ENCODE measurements around the gene FASTKD3.

FASTKD3 gene

DNA sequence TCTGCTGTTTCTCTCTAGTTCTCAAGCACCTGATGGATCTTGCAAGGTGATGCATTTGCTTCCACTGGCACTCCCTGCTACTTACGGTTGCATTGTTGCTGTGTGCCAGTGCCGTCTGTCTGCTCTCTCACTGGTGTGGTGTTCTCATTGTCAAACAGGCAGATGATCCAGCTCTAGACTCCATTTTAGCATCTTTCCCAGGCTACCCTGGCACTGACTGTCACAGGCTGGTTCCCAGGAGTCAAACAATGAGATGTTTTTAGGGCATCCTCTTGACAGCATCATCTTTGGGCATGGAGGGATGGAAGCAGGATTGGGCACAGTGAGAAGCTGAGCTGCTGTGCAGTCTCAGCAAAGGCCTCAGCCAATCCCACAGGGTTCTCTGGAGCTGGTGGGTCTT is 13.0 kb upstream of the FASTKD3 start:
- no peak for DNase-seq (ENCODE audit: low read depth in 2 of 2, low spot score in 1 of 2)

DNA sequence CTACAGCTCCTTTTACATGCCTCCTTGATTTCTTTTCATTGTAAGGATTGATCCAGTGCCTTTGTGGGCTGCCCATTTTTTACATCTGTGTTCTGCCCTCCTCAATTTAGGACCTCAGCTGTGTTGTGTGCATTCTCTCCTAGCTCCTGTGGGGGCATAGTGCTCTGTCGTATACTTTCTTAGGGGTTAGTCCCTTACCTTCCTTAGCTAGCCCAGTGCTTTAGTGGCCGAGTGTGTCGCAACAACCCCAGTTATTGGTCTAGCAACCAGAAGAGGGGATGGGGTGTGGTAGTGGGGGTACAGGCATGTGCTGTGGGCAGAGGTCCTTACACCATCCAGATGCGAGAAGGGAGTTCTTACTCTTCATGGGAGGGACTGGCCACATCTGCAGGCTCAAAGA is 12.3 kb upstream of the FASTKD3 start:
- no peak for DNase-seq (ENCODE audit: low read depth in 2 of 2, low spot score in 1 of 2)

DNA sequence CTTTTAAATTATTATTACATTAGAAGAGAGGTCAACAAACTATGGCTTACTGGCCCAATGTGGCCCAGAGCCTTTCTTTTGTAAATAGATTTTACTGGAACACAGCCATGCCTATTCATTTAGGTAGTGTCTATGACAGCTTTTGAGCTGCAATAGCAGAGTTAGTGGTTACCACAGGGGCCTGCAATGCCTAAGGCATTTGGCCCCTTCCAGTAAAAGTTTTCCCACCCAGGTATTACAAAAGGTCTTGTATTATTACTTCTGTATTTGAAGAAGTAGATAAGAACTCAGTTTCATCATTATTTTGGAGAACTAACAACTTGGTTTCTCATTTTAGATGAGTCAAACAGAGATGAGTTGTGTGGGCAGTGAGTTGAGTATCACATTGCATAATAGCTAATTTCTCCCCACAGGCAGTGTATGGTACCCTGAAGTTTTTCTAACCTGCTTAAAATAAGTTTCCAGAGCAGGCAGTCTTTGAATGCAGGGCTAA is 9.6 kb upstream of the FASTKD3 start:
- no peak for DNase-seq (ENCODE audit: low read depth in 2 of 2, low spot score in 1 of 2)

DNA sequence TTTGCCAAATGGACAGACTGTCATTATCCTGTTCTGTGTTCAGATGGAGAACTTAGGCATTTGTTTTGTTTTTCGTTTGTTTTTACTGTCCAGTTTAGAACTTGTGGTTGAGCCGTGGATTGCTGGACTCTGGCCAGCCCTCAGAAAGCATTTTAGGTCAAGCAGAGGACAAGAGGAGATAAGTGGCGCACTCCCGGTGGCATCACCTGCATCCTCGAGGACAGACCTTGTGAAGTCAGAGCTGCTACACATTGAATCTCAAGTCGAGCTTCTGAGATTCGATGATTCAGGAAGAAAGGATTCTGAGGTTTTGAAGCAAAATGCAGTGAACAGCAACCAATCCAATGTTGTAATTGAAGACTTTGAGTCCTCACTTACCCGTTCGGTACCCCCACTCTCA is 9.0 kb upstream of the FASTKD3 start:
- no peak for DNase-seq (ENCODE audit: low read depth in 2 of 2, low spot score in 1 of 2)

DNA sequence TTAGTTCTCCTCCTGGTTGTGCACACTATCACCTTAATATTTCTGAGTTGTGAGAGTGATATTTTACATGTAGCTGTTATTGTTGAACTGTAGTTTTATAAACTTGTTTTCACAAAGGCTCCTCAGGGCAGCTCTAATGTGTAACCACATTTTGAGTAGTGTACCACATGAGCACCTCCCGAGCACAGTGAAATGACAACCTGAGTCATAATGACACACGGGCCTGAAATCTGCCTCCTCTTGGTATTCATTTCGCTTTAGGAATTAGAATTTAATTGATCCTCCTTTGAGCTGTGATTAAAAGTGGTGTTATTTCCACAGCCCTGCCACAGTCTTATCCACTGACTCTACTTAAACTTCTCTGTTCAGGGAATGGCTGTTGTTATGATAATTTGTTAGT is 8.0 kb upstream of the FASTKD3 start:
- no peak for DNase-seq (ENCODE audit: low read depth in 2 of 2, low spot score in 1 of 2)

DNA sequence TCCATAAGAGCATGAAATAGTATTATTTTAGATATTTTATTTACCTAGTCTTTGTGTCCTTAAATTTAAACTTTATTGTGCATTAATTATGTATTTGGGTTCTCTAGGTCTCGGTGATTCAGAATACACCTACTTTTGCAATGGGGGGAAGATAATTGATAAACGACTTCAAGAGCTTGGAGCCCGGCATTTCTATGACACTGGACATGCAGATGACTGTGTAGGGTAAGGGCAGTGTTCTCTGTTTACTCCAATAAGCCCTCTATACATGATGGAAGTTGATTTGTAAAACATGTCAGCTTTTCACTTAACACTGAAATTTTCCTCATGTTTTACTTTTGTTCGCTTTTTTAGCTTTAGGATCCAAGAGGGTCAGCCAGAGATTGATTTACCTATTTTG is 6.3 kb upstream of the FASTKD3 start:
- no peak for DNase-seq (ENCODE audit: low read depth in 2 of 2, low spot score in 1 of 2)

DNA sequence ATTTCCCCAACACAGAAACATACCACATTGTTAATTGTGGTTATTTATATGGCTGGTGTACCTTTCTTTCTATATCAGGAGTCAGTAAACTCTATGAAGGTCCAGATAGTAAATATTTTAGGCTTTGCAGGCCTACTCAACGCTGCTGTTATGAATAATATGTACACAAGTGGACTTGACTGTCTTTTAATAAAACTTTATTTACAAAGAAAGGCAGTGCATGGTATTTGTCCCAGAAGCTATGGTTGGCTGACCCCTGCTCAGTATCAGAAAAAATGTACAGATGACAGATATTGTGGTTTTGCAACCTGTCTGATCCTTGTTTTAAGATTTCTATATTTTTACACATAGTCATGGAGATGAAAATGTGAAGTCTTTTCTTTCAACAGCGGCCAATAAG is 5.8 kb upstream of the FASTKD3 start:
- DNase-seq (ENCODE audit: low read depth in 2 of 2, low spot score in 1 of 2): no peak

GRCh38 chr5:7873216-7873615 is 4.4 kb upstream of the FASTKD3 start:
- no peak for DNase-seq (ENCODE audit: low read depth in 2 of 2, low spot score in 1 of 2)

- no peak for DNase-seq (ENCODE audit: low read depth in 2 of 2, low spot score in 1 of 2)
Observed at GRCh38 chr5:7872517-7873130, 3.8 kb upstream of the FASTKD3 start.

DNA sequence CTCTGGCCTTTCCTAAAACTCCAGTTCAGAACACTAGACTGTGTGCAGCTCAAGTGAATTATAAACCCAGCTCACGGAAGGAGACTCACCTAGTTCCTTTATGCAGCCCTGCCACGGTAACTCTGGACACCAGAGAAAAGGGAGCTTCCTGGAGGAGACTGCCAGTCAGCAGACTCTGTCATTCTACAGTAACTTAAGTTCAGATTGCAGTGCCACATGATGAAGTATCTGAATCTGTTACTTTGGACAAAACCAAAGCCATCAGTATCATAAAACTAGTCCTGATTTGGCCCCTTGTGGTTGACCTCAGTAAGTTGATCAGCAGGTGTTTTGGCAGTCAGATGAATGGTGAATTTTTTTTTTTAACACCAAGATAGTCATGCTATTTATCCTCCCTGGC is 2.8 kb upstream of the FASTKD3 start:
- no peak for DNase-seq (ENCODE audit: low read depth in 2 of 2, low spot score in 1 of 2)

- DNase-seq (ENCODE audit: low read depth in 2 of 2, low spot score in 1 of 2): no peak
Observed at GRCh38 chr5:7869474-7870136, 774 bp upstream of the FASTKD3 start.

DNA sequence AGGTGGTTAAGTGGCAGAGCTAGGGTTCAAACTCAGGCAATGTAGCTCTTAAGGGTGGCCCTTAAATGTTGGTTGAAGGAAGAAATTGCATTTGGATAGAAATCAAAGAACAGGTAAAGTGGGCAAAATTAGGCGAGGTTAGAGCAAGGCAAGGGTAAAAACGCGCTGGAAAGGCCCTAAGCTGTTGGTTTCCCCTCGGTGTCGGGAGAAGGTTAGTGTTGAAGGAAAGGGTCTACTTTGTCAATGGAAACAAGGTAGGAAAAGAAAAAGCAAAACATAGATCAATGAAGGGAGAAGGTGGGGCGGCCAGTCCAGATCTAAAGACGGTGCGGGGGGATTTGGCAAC is 431 bp downstream of the FASTKD3 start:
- no peak for DNase-seq (ENCODE audit: low read depth in 2 of 2, low spot score in 1 of 2)

GRCh38 chr5:7867260-7867659 is 1.6 kb downstream of the FASTKD3 start:
- no peak for DNase-seq (ENCODE audit: low read depth in 2 of 2, low spot score in 1 of 2)

- DNase-seq (ENCODE audit: low read depth in 2 of 2, low spot score in 1 of 2): no peak
Observed at GRCh38 chr5:7866196-7866595, 2.6 kb downstream of the FASTKD3 start.

- DNase-seq (ENCODE audit: low read depth in 2 of 2, low spot score in 1 of 2): no peak
Observed at GRCh38 chr5:7857926-7858632, 10.8 kb downstream of the FASTKD3 start.

DNA sequence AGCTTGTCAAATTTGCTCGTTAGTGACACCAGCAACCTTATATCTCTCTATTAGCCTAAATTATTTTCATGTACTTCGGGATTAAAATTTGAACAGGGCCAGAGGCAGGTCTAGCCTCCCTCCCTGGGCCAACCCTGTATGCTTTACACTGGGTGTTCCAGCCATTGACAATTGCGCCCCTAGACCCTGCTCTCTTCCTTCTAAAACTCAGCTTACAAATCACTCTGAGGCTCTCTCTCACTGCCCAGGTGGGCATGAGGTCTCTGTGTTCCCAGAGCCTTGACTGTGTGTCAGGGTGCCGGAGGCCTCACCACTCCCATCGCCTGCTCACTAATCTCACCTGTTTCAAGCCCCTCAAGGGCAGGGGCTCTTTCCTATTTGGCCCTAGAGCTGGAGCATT is 11.5 kb downstream of the FASTKD3 start:
- no peak for DNase-seq (ENCODE audit: low read depth in 2 of 2, low spot score in 1 of 2)

- DNase-seq (ENCODE audit: low read depth in 2 of 2, low spot score in 1 of 2): no peak
Observed at GRCh38 chr5:7856855-7857254, 12.0 kb downstream of the FASTKD3 start.

DNA sequence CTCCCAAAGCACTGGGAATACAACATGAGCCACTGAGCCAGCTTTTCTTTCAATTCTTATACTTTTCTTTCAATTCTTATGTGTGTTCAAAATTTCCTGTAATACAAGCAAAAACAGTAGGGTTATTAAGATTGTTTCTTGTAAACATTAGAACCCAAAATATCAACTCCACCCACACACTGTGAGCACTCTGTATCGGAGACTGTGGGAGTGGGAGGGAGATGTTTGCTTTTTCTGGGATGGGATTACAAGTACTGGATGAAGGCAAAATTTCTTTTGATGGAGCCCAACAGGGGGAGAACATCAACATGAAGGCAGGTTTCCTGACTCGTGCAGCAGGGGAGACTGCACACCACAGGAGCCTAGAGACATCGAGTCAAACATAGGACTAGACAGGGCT is 13.2 kb downstream of the FASTKD3 start:
- no peak for DNase-seq (ENCODE audit: low read depth in 2 of 2, low spot score in 1 of 2)

DNA sequence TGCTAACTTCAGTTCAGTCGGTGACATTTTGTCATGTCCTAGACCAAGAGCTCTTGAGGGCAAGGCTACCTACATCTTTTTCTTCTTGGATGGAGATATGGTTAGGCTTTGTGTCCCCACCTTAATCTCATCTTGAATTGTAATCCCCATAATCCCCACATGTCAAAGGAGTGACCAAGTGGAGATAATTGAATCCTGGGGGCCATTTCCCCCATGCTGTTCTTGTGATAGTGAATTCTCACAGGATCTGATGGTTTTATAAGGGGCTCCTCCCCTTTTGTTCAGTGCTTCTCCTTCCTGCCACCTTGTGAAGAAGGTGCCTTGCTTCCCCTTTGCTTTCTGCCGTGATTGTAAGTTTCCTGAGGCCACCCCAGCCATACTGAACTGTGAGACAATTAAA is 15.8 kb downstream of the FASTKD3 start:
- DNase-seq (ENCODE audit: low read depth in 2 of 2, low spot score in 1 of 2): no peak

- DNase-seq (ENCODE audit: low read depth in 2 of 2, low spot score in 1 of 2): no peak
Observed at GRCh38 chr5:7852542-7852941, 16.3 kb downstream of the FASTKD3 start.

GRCh38 chr5:7851617-7852289 is 17.1 kb downstream of the FASTKD3 start:
- no peak for DNase-seq (ENCODE audit: low read depth in 2 of 2, low spot score in 1 of 2)

GRCh38 chr5:7851240-7851592 is 17.6 kb downstream of the FASTKD3 start:
- DNase-seq (ENCODE audit: low read depth in 2 of 2, low spot score in 1 of 2): no peak
